ENCODE results near the gene PRAF2.

PRAF2 gene

DNA sequence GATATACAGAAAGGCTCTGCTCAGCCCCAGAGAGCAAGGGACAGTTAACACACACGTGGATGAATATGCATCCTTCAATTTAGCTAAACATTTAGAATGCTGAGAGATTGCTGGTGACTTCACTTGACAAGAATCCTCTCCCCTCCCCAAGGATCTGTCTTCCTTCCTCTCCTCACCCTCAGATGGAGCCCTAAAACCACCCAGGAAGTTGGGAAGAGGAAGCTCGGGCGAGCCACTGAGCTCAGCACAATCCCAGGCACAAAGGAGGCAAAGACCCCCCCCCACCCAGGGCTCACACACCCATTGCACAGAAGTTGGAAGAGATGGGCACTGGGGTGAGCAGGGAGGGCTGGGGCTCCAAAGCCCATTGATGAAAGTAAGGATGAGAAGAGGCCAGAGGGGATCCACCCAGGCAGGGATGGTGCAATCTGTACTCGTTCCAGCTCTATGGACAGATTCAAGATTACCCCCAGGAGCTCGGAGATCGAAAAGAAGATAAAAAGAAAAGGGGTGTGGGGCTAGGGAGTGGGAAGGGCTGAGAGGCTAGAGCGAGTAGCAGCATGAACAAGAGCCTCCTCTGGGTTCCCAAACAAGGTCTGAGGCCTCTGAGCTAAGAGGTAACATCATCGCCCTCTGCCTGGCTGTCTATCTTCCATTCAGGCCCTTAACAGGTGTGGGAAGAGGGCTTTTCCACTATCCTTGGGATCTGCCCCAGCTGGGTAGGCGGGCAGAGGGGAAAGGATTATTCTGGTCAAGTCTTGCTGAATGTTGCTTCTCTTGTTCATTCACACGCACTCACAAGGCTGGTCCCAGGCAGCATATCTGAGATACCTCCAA is 31.8 kb downstream of the PRAF2 start:
- DNase-seq, result no peak

DNA sequence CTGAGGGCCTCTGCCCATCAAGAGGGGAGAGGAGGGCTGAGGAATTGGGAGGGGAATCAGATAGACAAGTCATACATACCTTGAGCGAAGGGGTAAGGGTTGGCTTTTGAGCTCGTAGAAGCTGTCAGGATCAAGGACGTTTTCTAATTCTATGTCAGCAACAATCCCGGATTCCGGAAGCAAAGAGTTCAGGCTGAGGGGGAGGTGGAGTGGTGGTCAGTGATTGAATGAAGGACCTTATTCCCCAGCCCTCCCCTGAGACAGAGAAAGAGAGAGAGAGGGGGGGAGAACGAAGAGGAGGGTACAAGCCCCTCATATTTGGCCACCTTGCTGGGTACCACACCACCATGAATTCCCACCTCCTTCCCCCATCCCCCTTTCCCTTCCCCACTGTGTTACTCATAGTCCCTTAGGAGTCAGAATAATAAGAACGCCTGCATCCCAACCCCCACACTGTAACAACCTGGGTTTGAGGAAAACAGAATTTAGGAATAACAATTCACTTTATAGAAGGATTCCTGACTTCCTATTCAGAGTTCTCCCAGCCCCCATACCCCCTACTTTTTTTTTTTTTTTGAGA is 33.3 kb downstream of the PRAF2 start:
- no peak for DNase-seq

DNA sequence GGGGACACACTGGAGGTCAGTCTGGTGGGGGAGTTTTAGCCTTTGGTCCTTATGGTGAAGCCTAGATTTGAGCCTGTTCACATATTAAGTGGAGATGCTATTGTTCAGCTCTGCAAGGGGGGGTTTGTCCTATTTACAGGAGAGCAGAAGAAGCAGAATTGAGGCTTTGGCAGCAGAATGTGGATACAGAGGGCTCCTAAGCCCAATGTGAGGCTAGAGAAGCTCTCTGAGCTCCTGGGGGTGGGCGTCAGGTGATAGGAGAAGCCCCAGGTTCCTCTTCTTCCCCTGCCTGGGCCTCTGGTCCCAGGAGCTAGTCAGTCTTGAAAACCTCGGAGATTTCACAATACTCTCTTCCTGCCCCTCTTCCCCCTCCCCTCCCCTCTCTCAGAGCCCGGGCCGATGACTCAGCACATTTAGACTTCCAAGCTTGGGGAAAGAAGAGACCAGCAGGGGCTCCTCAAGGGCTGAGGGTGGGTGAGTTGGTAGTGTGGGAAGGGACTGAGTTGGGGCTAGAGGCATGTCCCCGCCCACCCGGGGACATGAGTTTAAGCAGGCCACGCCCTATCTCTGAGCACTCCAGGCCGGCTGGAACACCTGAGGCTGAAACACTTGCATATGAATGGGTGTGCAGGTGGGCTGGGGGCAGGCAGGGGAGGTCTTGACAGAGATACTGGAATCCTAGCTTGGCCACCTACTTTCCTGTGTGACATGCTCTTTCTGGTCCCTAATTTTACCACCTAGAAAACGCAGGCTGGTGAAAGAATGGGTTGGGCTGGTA is 34.0 kb downstream of the PRAF2 start:
- DNase-seq, result no peak

GRCh38 chrX:49037883-49038475 is 35.8 kb downstream of the PRAF2 start:
- DNase-seq, result no peak

DNA sequence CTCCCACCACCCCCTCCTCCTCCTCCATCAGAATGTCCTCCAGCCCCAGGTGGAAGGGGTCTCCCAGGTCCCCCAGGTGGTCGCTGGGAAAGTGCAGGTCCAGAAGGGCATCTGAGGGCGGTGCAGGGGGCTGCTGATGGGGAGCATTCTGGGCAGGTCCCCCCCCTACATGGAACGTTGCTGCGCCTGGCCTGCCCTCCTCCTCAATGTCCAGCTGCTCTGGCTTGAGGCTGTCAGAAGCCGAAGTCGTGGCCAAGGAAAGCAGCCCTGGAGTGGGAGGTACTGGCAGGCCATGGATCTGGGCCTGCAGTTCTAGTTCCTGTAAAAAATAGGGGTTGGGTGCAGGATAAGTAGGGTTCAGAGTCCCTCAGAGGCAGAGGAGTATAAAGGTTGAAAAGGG is 43.5 kb downstream of the PRAF2 start:
- no peak for DNase-seq

DNA sequence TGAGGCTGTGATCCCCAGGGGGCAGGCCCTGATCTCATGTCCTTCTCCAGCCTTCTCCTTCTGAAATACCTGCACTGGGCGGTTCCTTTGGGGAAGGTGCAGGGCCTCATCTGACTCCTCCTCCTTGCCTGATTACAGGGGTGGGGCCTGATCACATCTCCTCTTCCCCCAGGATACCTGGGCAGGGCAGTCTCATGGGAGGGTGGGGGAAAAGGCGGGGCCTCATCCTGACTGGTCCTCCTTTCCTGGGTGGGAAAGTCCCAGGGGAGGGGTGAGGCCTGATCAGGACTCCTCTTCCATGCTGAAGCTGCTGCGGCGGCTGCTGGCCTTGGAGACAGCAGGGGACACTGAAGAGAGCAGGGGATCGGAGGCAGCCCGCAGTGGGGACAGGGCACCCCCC is 43.9 kb downstream of the PRAF2 start:
- DNase-seq, result no peak
